ENCODE data around the gene PI16. TPM values are rescaled to one million over a fixed set of nuclear protein-coding genes. Genes with fewer than 3 reads are reported as not detected.

The PI16 gene
- total and polyA plus RNA-seq, 2 donors: 2.2 to 3.3 TPM

DNA sequence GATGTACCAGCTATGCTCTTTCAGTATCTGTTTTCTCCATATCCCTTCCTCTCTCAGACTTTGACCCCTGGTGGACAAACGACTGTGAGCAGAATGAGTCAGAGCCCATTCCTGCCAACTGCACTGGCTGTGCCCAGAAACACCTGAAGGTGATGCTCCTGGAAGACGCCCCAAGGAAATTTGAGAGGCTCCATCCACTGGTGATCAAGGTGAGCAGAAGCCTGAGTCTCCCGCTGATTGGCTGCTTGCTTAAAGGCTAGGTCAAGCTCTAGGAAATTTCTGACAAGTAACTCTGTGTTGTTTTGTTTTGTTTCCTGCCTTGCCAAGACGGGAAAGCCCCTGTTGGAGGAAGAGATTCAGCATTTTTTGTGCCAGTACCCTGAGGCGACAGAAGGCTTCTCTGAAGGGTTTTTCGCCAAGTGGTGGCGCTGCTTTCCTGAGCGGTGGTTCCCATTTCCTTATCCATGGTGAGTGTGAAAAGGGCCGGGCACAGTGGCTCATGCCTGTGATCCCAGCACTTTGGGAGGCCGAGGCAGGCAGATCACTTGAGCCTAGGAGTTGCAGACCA is 40.2 kb upstream of the PI16 start:
- no peak for DNase-seq (ENCODE audit: low read depth in 6 of 9, low spot score in 9 of 9)
- H3K27ac ChIP-seq (ENCODE audit: low read depth in 1 of 2, low read length in 1 of 2): peak overlapping the region; percentile 42 to 92
- H3K36me3 ChIP-seq (ENCODE audit: control insufficient read depth in 2 of 2, insufficient read depth in 2 of 2, low read length in 1 of 2): peaks cover 38 to 49% of the 10 kb centered on the region in 2 donors
- H3K27me3 ChIP-seq (ENCODE audit: control insufficient read depth in 2 of 2, insufficient read depth in 1 of 2, low read length in 1 of 2): no peaks in the 10 kb centered on the region
- H3K4me1 ChIP-seq (ENCODE audit: control insufficient read depth in 2 of 2, insufficient read depth in 2 of 2, low read length in 2 of 2): peaks cover 24 to 71% of the 10 kb centered on the region in 2 donors
- no peak overlapping the region for H3K4me3 ChIP-seq (ENCODE audit: low read length in 2 of 2)
- WGBS: 92% methylated on average over 10 of the region's 10 CpGs
- no peaks in the 10 kb centered on the region for H3K9me3 ChIP-seq (ENCODE audit: control insufficient read depth in 2 of 2, insufficient read depth in 1 of 2, low read length in 1 of 2)

DNA sequence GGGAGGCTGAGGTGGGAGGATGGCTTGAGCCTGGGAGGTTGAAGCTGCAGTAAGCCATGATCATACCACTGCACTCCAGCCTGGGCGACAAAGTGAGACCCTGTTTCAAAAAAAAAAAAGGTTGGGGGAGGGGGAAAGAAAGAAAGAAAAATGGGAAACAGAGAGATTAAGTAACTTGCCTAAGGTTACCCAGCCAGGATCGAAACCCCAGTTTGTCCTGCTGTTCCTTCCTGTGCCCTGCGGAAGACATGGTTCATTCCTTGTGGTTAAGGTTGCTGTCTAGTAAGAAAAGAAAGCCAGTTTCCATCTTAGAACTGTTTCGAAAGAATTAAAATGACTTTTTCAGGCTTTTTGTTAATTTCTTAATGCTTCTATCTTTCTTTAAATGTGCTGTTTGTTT is 38.9 kb upstream of the PI16 start:
- Histone ChIP-seq H3K4me1 (ENCODE audit: control insufficient read depth in 2 of 2, insufficient read depth in 2 of 2, low read length in 2 of 2) (peaks cover 24 to 67% of the 10 kb centered on the region in 2 donors), H3K36me3 (ENCODE audit: control insufficient read depth in 2 of 2, insufficient read depth in 2 of 2, low read length in 1 of 2) (peaks cover 46 to 62% of the 10 kb centered on the region in 2 donors), H3K9me3 (ENCODE audit: control insufficient read depth in 2 of 2, insufficient read depth in 1 of 2, low read length in 1 of 2) (no peaks in the 10 kb centered on the region), H3K4me3 (ENCODE audit: low read length in 2 of 2) (no peak overlapping the region), H3K27ac (ENCODE audit: low read depth in 1 of 2, low read length in 1 of 2) (no peak overlapping the region), H3K27me3 (ENCODE audit: control insufficient read depth in 2 of 2, insufficient read depth in 1 of 2, low read length in 1 of 2) (no peaks in the 10 kb centered on the region)
- no peak for DNase-seq (ENCODE audit: low read depth in 6 of 9, low spot score in 9 of 9)
- WGBS: 87% methylated on average over 4 of the region's 4 CpGs

DNA sequence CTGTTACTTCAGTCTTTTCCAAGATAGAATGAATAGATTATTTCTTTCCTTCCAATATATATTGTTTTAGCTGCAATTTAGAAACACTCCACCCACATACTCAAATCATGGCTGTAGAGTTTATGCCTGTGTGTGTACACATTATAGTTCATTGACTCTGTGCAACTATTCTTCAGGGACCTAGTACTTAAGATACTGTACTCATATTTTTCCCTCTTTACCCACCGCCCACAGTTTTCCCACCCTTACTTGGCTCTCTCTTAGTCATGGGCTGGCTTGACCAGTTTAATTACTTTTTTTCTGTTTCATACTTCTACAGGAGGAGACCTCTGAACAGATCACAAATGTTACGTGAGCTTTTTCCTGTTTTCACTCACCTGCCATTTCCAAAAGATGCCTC is 38.4 kb upstream of the PI16 start:
- no peak overlapping the region for H3K4me3 ChIP-seq (ENCODE audit: low read length in 2 of 2)
- no peak for DNase-seq (ENCODE audit: low read depth in 6 of 9, low spot score in 9 of 9)
- H3K36me3 ChIP-seq (ENCODE audit: control insufficient read depth in 2 of 2, insufficient read depth in 2 of 2, low read length in 1 of 2): peaks cover 46 to 67% of the 10 kb centered on the region in 2 donors
- H3K4me1 ChIP-seq (ENCODE audit: control insufficient read depth in 2 of 2, insufficient read depth in 2 of 2, low read length in 2 of 2): peaks cover 24 to 69% of the 10 kb centered on the region in 2 donors
- H3K27ac ChIP-seq (ENCODE audit: low read depth in 1 of 2, low read length in 1 of 2): peak overlapping the region in 1 of 2 donors; percentile 8
- H3K27me3 ChIP-seq (ENCODE audit: control insufficient read depth in 2 of 2, insufficient read depth in 1 of 2, low read length in 1 of 2): no peaks in the 10 kb centered on the region
- H3K9me3 ChIP-seq (ENCODE audit: control insufficient read depth in 2 of 2, insufficient read depth in 1 of 2, low read length in 1 of 2): no peaks in the 10 kb centered on the region
- 97% methylated on average over 2 of the region's 2 CpGs for WGBS

DNA sequence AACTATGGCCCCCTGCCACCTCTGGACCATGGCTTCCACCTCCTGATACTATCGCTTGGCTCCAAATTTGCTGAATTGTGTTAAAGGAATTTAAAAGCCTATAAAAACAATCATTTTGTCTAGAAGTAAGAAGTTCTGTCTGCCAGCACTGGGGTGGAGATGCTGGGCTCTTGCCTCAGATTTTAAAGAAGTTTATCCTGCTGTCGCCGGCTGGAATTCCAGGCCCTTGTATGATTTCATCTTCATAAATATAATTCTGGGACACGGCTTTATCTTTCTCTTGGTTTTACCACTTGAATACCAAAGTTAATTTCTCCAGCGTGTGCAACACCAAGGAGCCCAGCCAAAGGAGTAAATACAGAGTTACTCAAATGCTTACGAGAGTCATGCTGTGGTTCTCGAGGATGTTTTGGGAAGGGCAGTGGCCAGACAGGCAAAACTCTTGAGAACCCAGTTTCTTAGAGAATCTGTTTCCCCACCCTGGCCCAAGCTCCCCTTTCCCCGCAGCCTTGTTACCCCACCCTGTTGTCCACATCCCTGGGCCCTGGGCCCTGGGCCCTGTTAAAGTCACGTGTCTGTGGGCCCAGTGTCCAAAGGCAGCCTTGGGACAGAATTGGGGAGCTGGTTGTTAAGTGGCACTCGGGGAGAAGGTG is 36.9 kb upstream of the PI16 start:
- H3K4me3 ChIP-seq (ENCODE audit: low read length in 2 of 2): no peak overlapping the region
- no peak for DNase-seq (ENCODE audit: low read depth in 6 of 9, low spot score in 9 of 9)
- peaks cover 0 to 3% of the 10 kb centered on the region in 2 donors for H3K9me3 ChIP-seq (ENCODE audit: control insufficient read depth in 2 of 2, insufficient read depth in 1 of 2, low read length in 1 of 2)
- 98% methylated on average over 10 of the region's 10 CpGs for WGBS
- H3K27me3 ChIP-seq (ENCODE audit: control insufficient read depth in 2 of 2, insufficient read depth in 1 of 2, low read length in 1 of 2): no peaks in the 10 kb centered on the region
- no peak overlapping the region for H3K27ac ChIP-seq (ENCODE audit: low read depth in 1 of 2, low read length in 1 of 2)
- peaks cover 13 to 57% of the 10 kb centered on the region in 2 donors for H3K4me1 ChIP-seq (ENCODE audit: control insufficient read depth in 2 of 2, insufficient read depth in 2 of 2, low read length in 2 of 2)
- peaks cover 46 to 75% of the 10 kb centered on the region in 2 donors for H3K36me3 ChIP-seq (ENCODE audit: control insufficient read depth in 2 of 2, insufficient read depth in 2 of 2, low read length in 1 of 2)

DNA sequence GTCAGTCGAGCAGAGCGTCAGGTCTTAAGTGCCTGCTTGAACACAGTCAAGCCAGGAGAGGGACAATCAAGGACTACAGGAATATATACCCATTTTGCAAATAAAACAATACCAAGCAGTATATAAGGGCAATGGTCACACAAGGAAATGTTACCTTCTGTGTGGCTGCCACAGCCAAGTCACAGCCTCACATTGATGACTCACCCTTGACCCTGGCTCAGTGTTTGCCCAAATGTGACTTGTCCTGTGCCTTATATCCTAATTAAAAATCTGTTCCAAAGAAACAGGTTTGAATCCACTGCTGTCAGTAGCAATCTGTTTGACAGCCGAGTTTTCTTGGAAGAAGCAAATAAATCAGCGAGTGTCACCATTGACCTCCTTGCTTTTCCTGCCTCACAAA is 34.5 kb upstream of the PI16 start:
- 97% methylated on average over 4 of the region's 4 CpGs for WGBS
- H3K4me1 ChIP-seq (ENCODE audit: control insufficient read depth in 2 of 2, insufficient read depth in 2 of 2, low read length in 2 of 2): peaks cover 18 to 56% of the 10 kb centered on the region in 2 donors
- peaks cover 41 to 71% of the 10 kb centered on the region in 2 donors for H3K36me3 ChIP-seq (ENCODE audit: control insufficient read depth in 2 of 2, insufficient read depth in 2 of 2, low read length in 1 of 2)
- H3K27ac ChIP-seq (ENCODE audit: low read depth in 1 of 2, low read length in 1 of 2): peak overlapping the region in 1 of 2 donors; percentile 13
- no peak overlapping the region for H3K4me3 ChIP-seq (ENCODE audit: low read length in 2 of 2)
- H3K27me3 ChIP-seq (ENCODE audit: control insufficient read depth in 2 of 2, insufficient read depth in 1 of 2, low read length in 1 of 2): no peaks in the 10 kb centered on the region
- DNase-seq (ENCODE audit: low read depth in 6 of 9, low spot score in 9 of 9): no peak
- H3K9me3 ChIP-seq (ENCODE audit: control insufficient read depth in 2 of 2, insufficient read depth in 1 of 2, low read length in 1 of 2): peaks cover 0 to 3% of the 10 kb centered on the region in 2 donors

DNA sequence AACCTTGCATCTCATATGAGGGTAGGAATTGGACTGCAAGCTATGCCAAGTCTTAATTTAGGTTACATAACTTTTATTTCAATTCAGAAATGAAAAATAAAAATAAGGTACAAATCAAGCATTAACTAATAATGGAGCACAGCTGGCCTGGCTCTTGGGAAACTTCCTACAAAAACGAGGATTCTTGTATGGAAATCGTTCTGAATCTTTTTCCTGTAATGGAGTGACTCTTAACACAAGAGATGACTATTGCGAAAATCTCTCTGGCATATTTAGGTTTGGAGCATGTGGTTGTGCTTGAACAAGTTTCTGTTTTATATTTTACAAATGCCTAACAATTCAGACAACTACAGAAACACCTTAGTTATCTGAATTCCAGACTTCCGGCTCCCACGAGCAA is 34.0 kb upstream of the PI16 start:
- no peak for DNase-seq (ENCODE audit: low read depth in 6 of 9, low spot score in 9 of 9)
- Histone ChIP-seq H3K4me3 (ENCODE audit: low read length in 2 of 2) (no peak overlapping the region), H3K27me3 (ENCODE audit: control insufficient read depth in 2 of 2, insufficient read depth in 1 of 2, low read length in 1 of 2) (no peaks in the 10 kb centered on the region), H3K27ac (ENCODE audit: low read depth in 1 of 2, low read length in 1 of 2) (no peak overlapping the region), H3K4me1 (ENCODE audit: control insufficient read depth in 2 of 2, insufficient read depth in 2 of 2, low read length in 2 of 2) (peaks cover 18 to 56% of the 10 kb centered on the region in 2 donors), H3K36me3 (ENCODE audit: control insufficient read depth in 2 of 2, insufficient read depth in 2 of 2, low read length in 1 of 2) (peaks cover 39 to 71% of the 10 kb centered on the region in 2 donors), H3K9me3 (ENCODE audit: control insufficient read depth in 2 of 2, insufficient read depth in 1 of 2, low read length in 1 of 2) (peaks cover 0 to 3% of the 10 kb centered on the region in 2 donors)
- WGBS: 98% methylated on average over 5 of the region's 5 CpGs

DNA sequence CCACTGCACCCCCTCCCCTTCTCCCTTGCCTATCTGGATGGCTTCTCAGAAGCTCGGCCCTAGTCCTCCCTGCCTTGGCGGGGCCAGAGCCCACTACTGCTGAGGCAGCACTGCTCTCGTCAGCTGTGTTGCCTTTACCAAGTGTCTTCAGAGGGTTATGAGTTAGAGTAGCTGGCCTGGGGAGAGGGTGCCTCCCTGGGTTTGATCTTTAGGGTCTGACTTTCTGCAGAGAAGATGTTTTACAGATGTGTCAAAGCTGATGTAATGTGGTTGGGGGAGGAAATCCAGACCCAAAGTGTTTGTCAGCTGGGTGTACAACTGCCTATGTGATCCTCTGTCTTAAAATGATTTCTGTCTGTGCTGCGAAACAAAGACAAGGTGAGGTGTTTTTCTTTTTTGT is 30.4 kb upstream of the PI16 start:
- peaks cover 19 to 46% of the 10 kb centered on the region in 2 donors for H3K36me3 ChIP-seq (ENCODE audit: control insufficient read depth in 2 of 2, insufficient read depth in 2 of 2, low read length in 1 of 2)
- peak in 8 of 9 donors; percentile 43 to 89 (median 71) for DNase-seq (ENCODE audit: low read depth in 6 of 9, low spot score in 9 of 9)
- 32% methylated on average over 4 of the region's 4 CpGs for WGBS

DNA sequence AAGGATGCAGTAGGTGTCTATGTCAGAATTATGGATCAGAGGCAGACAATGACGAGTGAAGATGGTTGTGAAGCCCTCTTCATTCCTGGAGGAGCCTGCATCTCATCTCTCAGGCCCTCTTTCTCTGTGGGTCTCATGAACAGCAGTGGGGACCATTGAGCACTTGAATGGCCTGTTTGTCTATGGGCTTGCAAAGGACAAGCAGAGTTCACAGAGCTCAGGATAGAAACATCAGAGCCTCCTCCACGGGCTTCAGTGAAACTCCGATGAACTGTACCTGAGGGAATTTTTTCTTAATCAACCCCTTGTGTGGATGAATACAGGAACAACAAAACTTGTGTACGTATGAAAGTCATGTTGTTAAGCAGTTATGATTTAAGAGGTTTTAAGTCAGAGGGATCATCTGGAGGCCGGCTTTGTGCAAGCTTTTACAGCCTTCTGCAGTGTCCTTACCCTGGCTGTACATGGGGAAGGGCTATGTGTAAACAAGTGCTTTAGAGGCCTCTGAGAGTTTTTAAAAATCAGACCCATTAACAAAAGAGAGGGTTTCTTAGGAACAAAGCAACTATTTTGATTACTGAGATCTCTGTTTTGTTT is 29.7 kb upstream of the PI16 start:
- H3K27ac ChIP-seq (ENCODE audit: low read depth in 1 of 2, low read length in 1 of 2): peak overlapping the region; percentile 31 to 83
- peaks cover 18 to 45% of the 10 kb centered on the region in 2 donors for H3K4me1 ChIP-seq (ENCODE audit: control insufficient read depth in 2 of 2, insufficient read depth in 2 of 2, low read length in 2 of 2)
- peak overlapping the region in 1 of 2 donors; percentile 17 for H3K4me3 ChIP-seq (ENCODE audit: low read length in 2 of 2)
- WGBS: 95% methylated on average over 5 of the region's 5 CpGs
- peaks cover 0 to 3% of the 10 kb centered on the region in 2 donors for H3K9me3 ChIP-seq (ENCODE audit: control insufficient read depth in 2 of 2, insufficient read depth in 1 of 2, low read length in 1 of 2)
- peaks cover 13 to 39% of the 10 kb centered on the region in 2 donors for H3K36me3 ChIP-seq (ENCODE audit: control insufficient read depth in 2 of 2, insufficient read depth in 2 of 2, low read length in 1 of 2)
- no peak for DNase-seq (ENCODE audit: low read depth in 6 of 9, low spot score in 9 of 9)
- no peaks in the 10 kb centered on the region for H3K27me3 ChIP-seq (ENCODE audit: control insufficient read depth in 2 of 2, insufficient read depth in 1 of 2, low read length in 1 of 2)

More for the DNA sequence above, 30.4 kb upstream of the PI16 start:
- H3K4me3 ChIP-seq (ENCODE audit: low read length in 2 of 2): peak overlapping the region in 1 of 2 donors; percentile 17
- peak overlapping the region; percentile 33 to 83 for H3K27ac ChIP-seq (ENCODE audit: low read depth in 1 of 2, low read length in 1 of 2)
- peaks cover 0 to 3% of the 10 kb centered on the region in 2 donors for H3K9me3 ChIP-seq (ENCODE audit: control insufficient read depth in 2 of 2, insufficient read depth in 1 of 2, low read length in 1 of 2)
- H3K27me3 ChIP-seq (ENCODE audit: control insufficient read depth in 2 of 2, insufficient read depth in 1 of 2, low read length in 1 of 2): no peaks in the 10 kb centered on the region
- H3K4me1 ChIP-seq (ENCODE audit: control insufficient read depth in 2 of 2, insufficient read depth in 2 of 2, low read length in 2 of 2): peaks cover 18 to 45% of the 10 kb centered on the region in 2 donors

DNA sequence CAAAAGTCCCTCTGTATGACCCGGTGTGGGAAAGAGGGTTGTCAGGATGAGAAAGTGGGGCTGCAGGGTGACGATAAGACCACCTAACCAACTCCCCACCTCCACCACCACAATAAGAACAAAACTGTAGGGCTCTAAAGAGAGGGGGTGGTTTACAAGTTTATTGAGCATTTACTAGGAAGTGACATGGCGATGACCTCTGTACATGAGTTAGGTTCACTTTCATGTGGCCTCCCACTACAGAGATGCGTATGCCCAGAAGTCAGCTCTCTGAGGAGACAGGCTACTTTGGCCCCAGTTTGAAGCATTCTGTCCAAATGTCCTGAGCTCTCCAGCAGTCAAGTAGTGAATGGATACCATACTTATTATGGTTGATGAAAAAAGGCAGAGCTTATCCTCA is 28.7 kb upstream of the PI16 start:
- Histone ChIP-seq H3K9me3 (ENCODE audit: control insufficient read depth in 2 of 2, insufficient read depth in 1 of 2, low read length in 1 of 2) (peaks cover 0 to 3% of the 10 kb centered on the region in 2 donors), H3K4me1 (ENCODE audit: control insufficient read depth in 2 of 2, insufficient read depth in 2 of 2, low read length in 2 of 2) (peaks cover 18 to 43% of the 10 kb centered on the region in 2 donors), H3K36me3 (ENCODE audit: control insufficient read depth in 2 of 2, insufficient read depth in 2 of 2, low read length in 1 of 2) (peaks cover 10 to 30% of the 10 kb centered on the region in 2 donors), H3K27me3 (ENCODE audit: control insufficient read depth in 2 of 2, insufficient read depth in 1 of 2, low read length in 1 of 2) (no peaks in the 10 kb centered on the region), H3K4me3 (ENCODE audit: low read length in 2 of 2) (no peak overlapping the region), H3K27ac (ENCODE audit: low read depth in 1 of 2, low read length in 1 of 2) (no peak overlapping the region)
- WGBS: 97% methylated on average over 4 of the region's 4 CpGs
- DNase-seq (ENCODE audit: low read depth in 6 of 9, low spot score in 9 of 9): no peak
